H1 (cell line): Measurements from ENCODE around the gene PPP2R5B. TPM values are rescaled to one million over a fixed set of nuclear protein-coding genes. Genes with fewer than 3 reads are reported as not detected.

ENCODE experiments used
- CHD1 ChIP-seq: IDR thresholded peaks from 2 replicates; pipeline ENCODE4 v1.6.1; 2012; ENCODE audit warnings: low read depth, low read length, improper control_type of control experiment
- FOSL1 ChIP-seq: IDR thresholded peaks from 2 replicates; pipeline ENCODE4 v1.6.1; 2011; ENCODE audit warnings: mild to moderate bottlenecking, low read depth, low read length, moderate library complexity; ENCODE audit not compliant: insufficient read depth
- HDAC2 ChIP-seq, 2 experiments: fragments of 300-600 bp in 1 of 2; sonication (generic) in 1 of 2; IDR thresholded peaks; 2 replicates each; pipeline ENCODE4 v1.6.1; 2011 to 2012; ENCODE audit warnings: low read depth in 2 of 2, low read length in 2 of 2, mild to moderate bottlenecking in 2 of 2, moderate library complexity in 2 of 2, borderline replicate concordance in 1 of 2, inconsistent platforms in 1 of 2
- NANOG ChIP-seq: IDR thresholded peaks from 2 replicates; pipeline ENCODE4 v1.6.1; 2011; ENCODE audit warnings: low read length, low read depth, mild to moderate bottlenecking, inconsistent platforms; ENCODE audit not compliant: insufficient read depth, poor library complexity, severe bottlenecking
- RFX5 ChIP-seq: IDR thresholded peaks from 2 replicates; pipeline ENCODE4 v1.6.1; 2011; ENCODE audit warnings: low read depth, low read length, improper control_type of control experiment, borderline replicate concordance
- RNF2 ChIP-seq: fragments of 200-900, 300-1000 bp; sonication (generic); IDR thresholded peaks from 2 replicates; pipeline ENCODE4 v1.7.1; 2016; ENCODE audit warnings: borderline replicate concordance, low read depth, mild to moderate bottlenecking, antibody characterized with exemption, low read length; ENCODE audit not compliant: poor library complexity, severe bottlenecking; ENCODE audit errors: missing control alignments
- RXRA ChIP-seq: IDR thresholded peaks from 2 replicates; pipeline ENCODE4 v1.6.1; 2011; ENCODE audit warnings: low read depth, mild to moderate bottlenecking, low read length, moderate library complexity; ENCODE audit not compliant: insufficient read depth
- SIX5 ChIP-seq: IDR thresholded peaks from 2 replicates; pipeline ENCODE4 v1.6.1; 2011; ENCODE audit warnings: mild to moderate bottlenecking, low read depth, low read length
- SP1 ChIP-seq: IDR thresholded peaks from 2 replicates; pipeline ENCODE4 v1.6.1; 2011; ENCODE audit warnings: low read depth, low read length
- TAF7 ChIP-seq: optimal IDR thresholded peaks from 2 replicates; pipeline ENCODE3; 2011; ENCODE audit warnings: low read depth, mild to moderate bottlenecking, inconsistent platforms, low read length, moderate library complexity, borderline replicate concordance
- polyA plus RNA-seq, 7 experiments: library from polyadenylated mRNA; depleted of rRNA in 3 of 7; stranded (reverse) in 5 of 7; unstranded in 2 of 7; fragments of >200 nt in 5 of 7; fragments of 200-250 nt in 2 of 7; gene quantifications; 1 replicate in 5 of 7; 2 replicates in 1 of 7; 4 replicates in 1 of 7; pipeline versions ENCODE4 v1.2.1 to v1.2.3, GENCODE V29; 2011 to 2013; ENCODE audit warnings: missing spikeins in 2 of 7, mixed read lengths in 2 of 7
- total RNA-seq: library from RNA; stranded (reverse); fragmentation: NEBNext Ultra II Directional; extraction: Animal tissue kit (Norgen Biotek cat#: 25700); gene quantifications from 2 replicates; pipeline ENCODE4 v1.2.1, GENCODE V29; 2021
- TF ChIP-seq, protein P1 (sequence below): fragments of 300-600 bp; sonication (generic); IDR thresholded peaks from 2 replicates; pipeline ENCODE4 v1.7.1; 2012; ENCODE audit warnings: low read length, moderate library complexity, mild to moderate bottlenecking, inconsistent platforms; ENCODE audit not compliant: insufficient replicate concordance

The PPP2R5B gene
- total and polyA plus RNA-seq, 2 of the 8 experiments (the other 6 are each of a cell fraction or from before 2014, with no cell fraction given): 4.9 to 5.1 TPM

DNA sequence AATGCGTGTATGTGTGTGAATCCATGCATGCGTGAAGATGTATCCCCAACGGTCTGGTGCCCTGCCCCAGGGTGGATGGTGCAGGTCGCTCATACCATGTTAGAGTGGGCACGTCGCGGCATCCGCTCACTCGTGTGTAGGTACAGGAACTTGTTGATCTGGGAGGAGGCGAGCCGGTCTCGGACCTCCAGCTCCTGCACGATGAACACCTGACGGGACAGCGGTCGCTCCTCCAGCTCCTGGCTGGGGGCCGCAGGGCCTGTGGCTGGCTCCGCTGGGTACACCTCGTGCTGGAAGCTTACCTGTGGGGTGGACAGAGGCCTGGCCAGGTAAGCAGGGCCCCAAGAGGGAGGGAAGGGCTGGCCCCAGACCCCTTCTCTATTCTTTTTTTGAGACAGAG, 25.9 kb upstream of the PPP2R5B start (continued):
- TF ChIP-seq, protein P1, sequence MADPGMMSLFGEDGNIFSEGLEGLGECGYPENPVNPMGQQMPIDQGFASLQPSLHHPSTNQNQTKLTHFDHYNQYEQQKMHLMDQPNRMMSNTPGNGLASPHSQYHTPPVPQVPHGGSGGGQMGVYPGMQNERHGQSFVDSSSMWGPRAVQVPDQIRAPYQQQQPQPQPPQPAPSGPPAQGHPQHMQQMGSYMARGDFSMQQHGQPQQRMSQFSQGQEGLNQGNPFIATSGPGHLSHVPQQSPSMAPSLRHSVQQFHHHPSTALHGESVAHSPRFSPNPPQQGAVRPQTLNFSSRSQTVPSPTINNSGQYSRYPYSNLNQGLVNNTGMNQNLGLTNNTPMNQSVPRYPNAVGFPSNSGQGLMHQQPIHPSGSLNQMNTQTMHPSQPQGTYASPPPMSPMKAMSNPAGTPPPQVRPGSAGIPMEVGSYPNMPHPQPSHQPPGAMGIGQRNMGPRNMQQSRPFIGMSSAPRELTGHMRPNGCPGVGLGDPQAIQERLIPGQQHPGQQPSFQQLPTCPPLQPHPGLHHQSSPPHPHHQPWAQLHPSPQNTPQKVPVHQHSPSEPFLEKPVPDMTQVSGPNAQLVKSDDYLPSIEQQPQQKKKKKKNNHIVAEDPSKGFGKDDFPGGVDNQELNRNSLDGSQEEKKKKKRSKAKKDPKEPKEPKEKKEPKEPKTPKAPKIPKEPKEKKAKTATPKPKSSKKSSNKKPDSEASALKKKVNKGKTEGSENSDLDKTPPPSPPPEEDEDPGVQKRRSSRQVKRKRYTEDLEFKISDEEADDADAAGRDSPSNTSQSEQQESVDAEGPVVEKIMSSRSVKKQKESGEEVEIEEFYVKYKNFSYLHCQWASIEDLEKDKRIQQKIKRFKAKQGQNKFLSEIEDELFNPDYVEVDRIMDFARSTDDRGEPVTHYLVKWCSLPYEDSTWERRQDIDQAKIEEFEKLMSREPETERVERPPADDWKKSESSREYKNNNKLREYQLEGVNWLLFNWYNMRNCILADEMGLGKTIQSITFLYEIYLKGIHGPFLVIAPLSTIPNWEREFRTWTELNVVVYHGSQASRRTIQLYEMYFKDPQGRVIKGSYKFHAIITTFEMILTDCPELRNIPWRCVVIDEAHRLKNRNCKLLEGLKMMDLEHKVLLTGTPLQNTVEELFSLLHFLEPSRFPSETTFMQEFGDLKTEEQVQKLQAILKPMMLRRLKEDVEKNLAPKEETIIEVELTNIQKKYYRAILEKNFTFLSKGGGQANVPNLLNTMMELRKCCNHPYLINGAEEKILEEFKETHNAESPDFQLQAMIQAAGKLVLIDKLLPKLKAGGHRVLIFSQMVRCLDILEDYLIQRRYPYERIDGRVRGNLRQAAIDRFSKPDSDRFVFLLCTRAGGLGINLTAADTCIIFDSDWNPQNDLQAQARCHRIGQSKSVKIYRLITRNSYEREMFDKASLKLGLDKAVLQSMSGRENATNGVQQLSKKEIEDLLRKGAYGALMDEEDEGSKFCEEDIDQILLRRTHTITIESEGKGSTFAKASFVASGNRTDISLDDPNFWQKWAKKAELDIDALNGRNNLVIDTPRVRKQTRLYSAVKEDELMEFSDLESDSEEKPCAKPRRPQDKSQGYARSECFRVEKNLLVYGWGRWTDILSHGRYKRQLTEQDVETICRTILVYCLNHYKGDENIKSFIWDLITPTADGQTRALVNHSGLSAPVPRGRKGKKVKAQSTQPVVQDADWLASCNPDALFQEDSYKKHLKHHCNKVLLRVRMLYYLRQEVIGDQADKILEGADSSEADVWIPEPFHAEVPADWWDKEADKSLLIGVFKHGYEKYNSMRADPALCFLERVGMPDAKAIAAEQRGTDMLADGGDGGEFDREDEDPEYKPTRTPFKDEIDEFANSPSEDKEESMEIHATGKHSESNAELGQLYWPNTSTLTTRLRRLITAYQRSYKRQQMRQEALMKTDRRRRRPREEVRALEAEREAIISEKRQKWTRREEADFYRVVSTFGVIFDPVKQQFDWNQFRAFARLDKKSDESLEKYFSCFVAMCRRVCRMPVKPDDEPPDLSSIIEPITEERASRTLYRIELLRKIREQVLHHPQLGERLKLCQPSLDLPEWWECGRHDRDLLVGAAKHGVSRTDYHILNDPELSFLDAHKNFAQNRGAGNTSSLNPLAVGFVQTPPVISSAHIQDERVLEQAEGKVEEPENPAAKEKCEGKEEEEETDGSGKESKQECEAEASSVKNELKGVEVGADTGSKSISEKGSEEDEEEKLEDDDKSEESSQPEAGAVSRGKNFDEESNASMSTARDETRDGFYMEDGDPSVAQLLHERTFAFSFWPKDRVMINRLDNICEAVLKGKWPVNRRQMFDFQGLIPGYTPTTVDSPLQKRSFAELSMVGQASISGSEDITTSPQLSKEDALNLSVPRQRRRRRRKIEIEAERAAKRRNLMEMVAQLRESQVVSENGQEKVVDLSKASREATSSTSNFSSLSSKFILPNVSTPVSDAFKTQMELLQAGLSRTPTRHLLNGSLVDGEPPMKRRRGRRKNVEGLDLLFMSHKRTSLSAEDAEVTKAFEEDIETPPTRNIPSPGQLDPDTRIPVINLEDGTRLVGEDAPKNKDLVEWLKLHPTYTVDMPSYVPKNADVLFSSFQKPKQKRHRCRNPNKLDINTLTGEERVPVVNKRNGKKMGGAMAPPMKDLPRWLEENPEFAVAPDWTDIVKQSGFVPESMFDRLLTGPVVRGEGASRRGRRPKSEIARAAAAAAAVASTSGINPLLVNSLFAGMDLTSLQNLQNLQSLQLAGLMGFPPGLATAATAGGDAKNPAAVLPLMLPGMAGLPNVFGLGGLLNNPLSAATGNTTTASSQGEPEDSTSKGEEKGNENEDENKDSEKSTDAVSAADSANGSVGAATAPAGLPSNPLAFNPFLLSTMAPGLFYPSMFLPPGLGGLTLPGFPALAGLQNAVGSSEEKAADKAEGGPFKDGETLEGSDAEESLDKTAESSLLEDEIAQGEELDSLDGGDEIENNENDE: no peak
- TF ChIP-seq FOSL1 (no peak), RXRA (no peak), CHD1 (no peak), SIX5 (no peak), HDAC2 (IDR thresholded peaks at IDR 0.05; ENCODE audit: borderline replicate concordance in 1 of 2, low read depth in 2 of 2, low read length in 2 of 2) (no peak), TAF7 (no peak), RFX5 (no peak), SP1 (no peak), NANOG (no peak), RNF2 (no peak)
